Loucy (cell line): Measurements from ENCODE around the gene MSANTD2.

Experiments
- H2AFZ ChIP-seq: fragments of 200-600 bp; sonication (generic); 2 replicates; pipeline ENCODE4 v1.6.0; 2016; ENCODE audit warnings: antibody characterized with exemption, mild to moderate bottlenecking, low read length, moderate library complexity
- H3F3A ChIP-seq: fragments of 200-600 bp; 2 replicates; pipeline ENCODE4 v1.6.0; 2016; ENCODE audit warnings: antibody characterized with exemption, low read depth, mild to moderate bottlenecking
- H3K27me3 ChIP-seq: fragments of 200-600 bp; sonication (generic); 2 replicates; pipeline ENCODE4 v1.6.1; 2014; ENCODE audit warnings: low read length, mild to moderate bottlenecking; ENCODE audit not compliant: insufficient read depth, poor library complexity, severe bottlenecking
- H3K36me3 ChIP-seq: fragments of 200-600 bp; sonication (generic); 2 replicates; pipeline ENCODE4 v1.6.1; 2016; ENCODE audit warnings: low read length; ENCODE audit not compliant: insufficient read depth
- H3K4me1 ChIP-seq: fragments of 200-600 bp; sonication (generic); 2 replicates; pipeline ENCODE4 v1.5.1; 2014; ENCODE audit warnings: low read length, mild to moderate bottlenecking; ENCODE audit not compliant: insufficient read depth, poor library complexity, severe bottlenecking
- H3K4me2 ChIP-seq: fragments of 200-600 bp; sonication (generic); 2 replicates; pipeline ENCODE4 v1.6.0; 2014; ENCODE audit warnings: antibody characterized with exemption, low read length, low read depth, mild to moderate bottlenecking; ENCODE audit not compliant: poor library complexity, severe bottlenecking
- H3K4me3 ChIP-seq: fragments of 200-600 bp; sonication (generic); 2 replicates; pipeline ENCODE4 v1.5.1; 2014; ENCODE audit warnings: low read length, mild to moderate bottlenecking, mixed read lengths; ENCODE audit not compliant: poor library complexity, severe bottlenecking
- H3K79me2 ChIP-seq: fragments of 200-600 bp; sonication (generic); 2 replicates; pipeline ENCODE4 v1.6.1; 2014; ENCODE audit warnings: low read length; ENCODE audit not compliant: insufficient read depth
- H3K9ac ChIP-seq: fragments of 200-600 bp; sonication (generic); 2 replicates; pipeline ENCODE4 v1.6.0; 2014; ENCODE audit warnings: mild to moderate bottlenecking, low read depth, low read length, moderate library complexity; ENCODE audit not compliant: poor library complexity, severe bottlenecking
- H3K9me2 ChIP-seq: fragments of 200-600 bp; sonication (generic); replicated peaks from 2 replicates; pipeline ENCODE4 v1.6.1; 2016; ENCODE audit warnings: low read depth, low read length, mixed read lengths
- H3K9me3 ChIP-seq: fragments of 200-600 bp; sonication (generic); 2 replicates; pipeline ENCODE4 v1.6.1; 2014; ENCODE audit warnings: mild to moderate bottlenecking, antibody characterized with exemption, low read length, low read depth; ENCODE audit not compliant: insufficient read depth
- H4K20me1 ChIP-seq: fragments of 200-600 bp; sonication (generic); 2 replicates; pipeline ENCODE4 v1.6.0; 2014; ENCODE audit warnings: antibody characterized with exemption, low read length, mild to moderate bottlenecking; ENCODE audit not compliant: insufficient read depth, poor library complexity, severe bottlenecking
- EZH2phosphoT487 ChIP-seq: fragments of 200-600 bp; IDR thresholded peaks from 2 replicates; pipeline ENCODE4 v1.6.1; 2018; ENCODE audit warnings: antibody characterized with exemption, mild to moderate bottlenecking, moderate library complexity, borderline replicate concordance
- TF ChIP-seq, protein P1 (sequence below): fragments of 200-600 bp; sonication (generic); conservative IDR thresholded peaks from 2 replicates; pipeline ENCODE4 v1.5.1; 2014; ENCODE audit warnings: mild to moderate bottlenecking, antibody characterized with exemption, low read length

MSANTD2 gene

DNA sequence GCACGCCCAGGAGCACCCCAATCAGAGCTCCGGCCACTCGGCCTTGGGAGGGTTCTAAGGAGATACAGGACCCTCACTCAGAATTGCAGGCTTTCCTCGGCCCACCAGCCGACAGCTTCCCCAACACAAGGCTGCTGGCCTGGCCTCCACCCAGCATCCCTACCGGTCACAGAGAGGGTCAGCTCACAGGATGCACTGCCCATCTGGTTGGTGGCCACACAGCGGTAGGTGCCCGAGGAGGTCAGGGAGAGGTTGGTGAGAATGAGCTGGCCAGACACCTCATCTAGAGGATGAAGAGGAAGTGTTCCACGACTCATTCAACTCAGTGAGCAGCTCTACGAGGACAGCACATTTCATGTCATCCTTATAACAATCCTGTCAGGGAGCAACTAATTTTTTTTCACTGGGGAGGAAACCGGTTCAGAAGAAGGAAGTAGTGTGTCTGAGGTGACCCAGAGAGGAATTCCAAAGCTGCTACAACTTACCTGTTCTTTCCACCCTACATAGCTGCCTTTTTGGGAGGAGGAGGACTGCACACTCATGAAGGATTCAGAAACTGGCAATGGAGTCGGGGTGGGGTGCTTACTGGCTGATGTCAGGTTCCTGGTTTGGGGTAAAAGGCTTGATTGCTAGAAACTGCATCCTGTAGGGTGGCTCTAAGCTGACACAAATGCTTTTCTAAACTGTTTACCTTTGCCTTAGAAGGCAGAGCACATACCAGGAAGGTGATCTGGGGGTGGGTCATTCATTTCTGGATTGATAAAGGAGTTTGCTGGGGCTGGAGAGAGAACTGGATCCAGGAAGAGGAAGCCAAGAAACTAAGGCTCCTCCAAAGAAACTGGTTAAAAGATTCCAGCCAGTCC lies 51.5 kb downstream of the MSANTD2 start:
- no peaks in the 10 kb centered on the region for H3K27me3 ChIP-seq
- H3K9me3 ChIP-seq = no peaks in the 10 kb centered on the region
- H3K4me2 ChIP-seq = no peak overlapping the region
- TF ChIP-seq, protein P1, sequence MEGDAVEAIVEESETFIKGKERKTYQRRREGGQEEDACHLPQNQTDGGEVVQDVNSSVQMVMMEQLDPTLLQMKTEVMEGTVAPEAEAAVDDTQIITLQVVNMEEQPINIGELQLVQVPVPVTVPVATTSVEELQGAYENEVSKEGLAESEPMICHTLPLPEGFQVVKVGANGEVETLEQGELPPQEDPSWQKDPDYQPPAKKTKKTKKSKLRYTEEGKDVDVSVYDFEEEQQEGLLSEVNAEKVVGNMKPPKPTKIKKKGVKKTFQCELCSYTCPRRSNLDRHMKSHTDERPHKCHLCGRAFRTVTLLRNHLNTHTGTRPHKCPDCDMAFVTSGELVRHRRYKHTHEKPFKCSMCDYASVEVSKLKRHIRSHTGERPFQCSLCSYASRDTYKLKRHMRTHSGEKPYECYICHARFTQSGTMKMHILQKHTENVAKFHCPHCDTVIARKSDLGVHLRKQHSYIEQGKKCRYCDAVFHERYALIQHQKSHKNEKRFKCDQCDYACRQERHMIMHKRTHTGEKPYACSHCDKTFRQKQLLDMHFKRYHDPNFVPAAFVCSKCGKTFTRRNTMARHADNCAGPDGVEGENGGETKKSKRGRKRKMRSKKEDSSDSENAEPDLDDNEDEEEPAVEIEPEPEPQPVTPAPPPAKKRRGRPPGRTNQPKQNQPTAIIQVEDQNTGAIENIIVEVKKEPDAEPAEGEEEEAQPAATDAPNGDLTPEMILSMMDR = no peak
- H3K9ac ChIP-seq = no peak overlapping the region
- H3K79me2 ChIP-seq = no peaks in the 10 kb centered on the region
- no peaks in the 10 kb centered on the region for H3K4me1 ChIP-seq
- no peaks in the 10 kb centered on the region for H4K20me1 ChIP-seq
- H3K4me3 ChIP-seq = no peak overlapping the region
- H3K9me2 ChIP-seq = no peaks in the 10 kb centered on the region
- H3F3A ChIP-seq = no peaks in the 10 kb centered on the region
- no peak overlapping the region for H2AFZ ChIP-seq
- H3K36me3 ChIP-seq = no peaks in the 10 kb centered on the region

DNA sequence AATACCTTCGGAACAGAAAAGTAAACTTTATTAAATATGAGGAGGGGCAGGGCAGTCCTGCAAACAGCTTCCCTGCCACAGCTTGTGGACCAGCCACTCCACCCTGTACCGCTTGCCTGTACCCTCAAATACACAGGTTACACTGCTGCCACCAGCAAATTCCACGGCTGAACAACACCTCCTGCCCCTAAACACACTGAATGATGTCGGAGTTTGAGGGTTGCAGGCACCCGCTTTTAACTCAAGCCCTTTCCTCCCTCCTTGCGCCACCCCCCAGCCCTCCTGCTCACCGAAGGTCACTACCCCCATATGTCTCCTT lies 52.1 kb downstream of the MSANTD2 start:
- no peak overlapping the region for H3K9ac ChIP-seq
- H3K9me3 ChIP-seq = no peaks in the 10 kb centered on the region
- no peak overlapping the region for H2AFZ ChIP-seq
- H3K27me3 ChIP-seq = no peaks in the 10 kb centered on the region
- no peaks in the 10 kb centered on the region for H3F3A ChIP-seq
- H3K4me2 ChIP-seq = no peak overlapping the region
- no peaks in the 10 kb centered on the region for H3K36me3 ChIP-seq
- H3K9me2 ChIP-seq = no peaks in the 10 kb centered on the region
- H3K4me3 ChIP-seq = no peak overlapping the region
- no peaks in the 10 kb centered on the region for H3K4me1 ChIP-seq
- H4K20me1 ChIP-seq = no peaks in the 10 kb centered on the region
- TF ChIP-seq, protein P1 = no peak
- TF ChIP-seq EZH2phosphoT487 = no peak
- H3K79me2 ChIP-seq = no peaks in the 10 kb centered on the region

GRCh38 chr11:124747406-124748099 lies 52.7 kb downstream of the MSANTD2 start:
- no peaks in the 10 kb centered on the region for H3K4me1 ChIP-seq
- no peaks in the 10 kb centered on the region for H3F3A ChIP-seq
- no peaks in the 10 kb centered on the region for H3K9me2 ChIP-seq
- no peaks in the 10 kb centered on the region for H3K27me3 ChIP-seq
- no peak for TF ChIP-seq EZH2phosphoT487
- TF ChIP-seq, protein P1 = no peak
- H3K79me2 ChIP-seq = no peaks in the 10 kb centered on the region
- no peaks in the 10 kb centered on the region for H3K9me3 ChIP-seq
- H3K36me3 ChIP-seq = no peaks in the 10 kb centered on the region
- no peak overlapping the region for H3K4me2 ChIP-seq
- H3K4me3 ChIP-seq = no peak overlapping the region
- H2AFZ ChIP-seq = no peak overlapping the region
- no peak overlapping the region for H3K9ac ChIP-seq
- no peaks in the 10 kb centered on the region for H4K20me1 ChIP-seq
